Measurements from ENCODE around the gene PIP5K1A. TPM values are rescaled to one million over a fixed set of nuclear protein-coding genes. Genes with fewer than 3 reads are reported as not detected.
A peak's percentile ranks its signal among the peaks of the same experiment; 100 is the strongest.
"Not testable (repeated sequence)": the region's sequence is repeated elsewhere in the genome, so short reads cannot be mapped to it uniquely, and the experiment has no call there.

PIP5K1A gene
- total RNA-seq, 1 donor from 2014 or later, result 95.5 TPM

DNA sequence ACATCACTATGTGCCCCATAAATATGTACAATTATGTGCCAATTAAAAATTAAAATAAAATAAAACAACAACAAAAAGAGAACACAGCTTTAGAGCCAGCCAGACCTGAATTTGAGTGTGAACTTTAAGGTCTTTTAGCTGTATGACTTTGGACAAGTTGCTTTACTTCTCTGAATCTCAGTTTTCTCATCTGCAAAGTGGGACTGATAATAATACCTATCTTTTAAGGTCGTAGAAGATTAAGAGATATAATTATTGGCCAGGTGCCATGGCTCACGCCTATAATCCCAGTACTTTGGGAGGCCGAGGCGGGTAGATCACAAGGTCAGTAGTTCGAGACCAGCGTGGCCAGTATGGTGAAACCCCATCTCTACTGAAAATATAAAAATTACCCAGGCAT is 5.0 kb upstream of the PIP5K1A start:
- no peaks in the 10 kb centered on the region for H3K9me3 Mint-ChIP-seq (ENCODE audit: low read depth)
- H3K4me3 Mint-ChIP-seq (ENCODE audit: low read depth), result no peak overlapping the region
- H3K27ac Mint-ChIP-seq, result no peak overlapping the region
- peaks cover 22% of the 10 kb centered on the region for H3K4me1 Mint-ChIP-seq (ENCODE audit: low read depth)
- H3K36me3 Mint-ChIP-seq (ENCODE audit: insufficient read depth), result no peaks in the 10 kb centered on the region
- peaks cover 3% of the 10 kb centered on the region for H3K27me3 Mint-ChIP-seq
- no peak for DNase-seq (ENCODE audit: low spot score, unreplicated experiment)
- TF ChIP-seq, protein P1, sequence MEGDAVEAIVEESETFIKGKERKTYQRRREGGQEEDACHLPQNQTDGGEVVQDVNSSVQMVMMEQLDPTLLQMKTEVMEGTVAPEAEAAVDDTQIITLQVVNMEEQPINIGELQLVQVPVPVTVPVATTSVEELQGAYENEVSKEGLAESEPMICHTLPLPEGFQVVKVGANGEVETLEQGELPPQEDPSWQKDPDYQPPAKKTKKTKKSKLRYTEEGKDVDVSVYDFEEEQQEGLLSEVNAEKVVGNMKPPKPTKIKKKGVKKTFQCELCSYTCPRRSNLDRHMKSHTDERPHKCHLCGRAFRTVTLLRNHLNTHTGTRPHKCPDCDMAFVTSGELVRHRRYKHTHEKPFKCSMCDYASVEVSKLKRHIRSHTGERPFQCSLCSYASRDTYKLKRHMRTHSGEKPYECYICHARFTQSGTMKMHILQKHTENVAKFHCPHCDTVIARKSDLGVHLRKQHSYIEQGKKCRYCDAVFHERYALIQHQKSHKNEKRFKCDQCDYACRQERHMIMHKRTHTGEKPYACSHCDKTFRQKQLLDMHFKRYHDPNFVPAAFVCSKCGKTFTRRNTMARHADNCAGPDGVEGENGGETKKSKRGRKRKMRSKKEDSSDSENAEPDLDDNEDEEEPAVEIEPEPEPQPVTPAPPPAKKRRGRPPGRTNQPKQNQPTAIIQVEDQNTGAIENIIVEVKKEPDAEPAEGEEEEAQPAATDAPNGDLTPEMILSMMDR (IDR thresholded peaks at IDR 0.05; ENCODE audit: unreplicated experiment), result no peak

DNA sequence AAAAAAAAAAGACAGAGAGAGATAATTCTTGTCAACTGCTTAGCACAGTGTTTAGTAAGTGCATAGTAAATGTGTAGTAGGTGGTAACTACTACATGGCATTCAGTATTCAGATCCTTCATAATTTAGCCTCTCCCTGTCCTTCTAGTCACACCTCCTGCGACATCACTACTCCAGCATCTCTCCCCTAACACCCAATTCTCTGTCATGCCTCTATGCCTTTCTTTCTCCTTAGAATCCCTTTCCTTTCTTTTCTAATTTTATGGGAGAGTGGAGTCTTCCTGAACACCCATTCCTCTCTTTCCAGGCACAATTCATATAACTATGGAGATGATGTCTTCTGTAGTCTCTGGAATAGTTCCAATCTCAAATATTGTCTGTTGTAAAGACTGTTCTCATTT is 4.5 kb upstream of the PIP5K1A start:
- Mint-ChIP-seq H3K4me3 (ENCODE audit: low read depth) (no peak overlapping the region), H3K27me3 (peaks cover 3% of the 10 kb centered on the region), H3K27ac (no peak overlapping the region), H3K36me3 (ENCODE audit: insufficient read depth) (no peaks in the 10 kb centered on the region), H3K4me1 (ENCODE audit: low read depth) (peaks cover 20% of the 10 kb centered on the region), H3K9me3 (ENCODE audit: low read depth) (no peaks in the 10 kb centered on the region)
- TF ChIP-seq, protein P1 (IDR thresholded peaks at IDR 0.05; ENCODE audit: unreplicated experiment), result no peak
- no peak for DNase-seq (ENCODE audit: low spot score, unreplicated experiment)

DNA sequence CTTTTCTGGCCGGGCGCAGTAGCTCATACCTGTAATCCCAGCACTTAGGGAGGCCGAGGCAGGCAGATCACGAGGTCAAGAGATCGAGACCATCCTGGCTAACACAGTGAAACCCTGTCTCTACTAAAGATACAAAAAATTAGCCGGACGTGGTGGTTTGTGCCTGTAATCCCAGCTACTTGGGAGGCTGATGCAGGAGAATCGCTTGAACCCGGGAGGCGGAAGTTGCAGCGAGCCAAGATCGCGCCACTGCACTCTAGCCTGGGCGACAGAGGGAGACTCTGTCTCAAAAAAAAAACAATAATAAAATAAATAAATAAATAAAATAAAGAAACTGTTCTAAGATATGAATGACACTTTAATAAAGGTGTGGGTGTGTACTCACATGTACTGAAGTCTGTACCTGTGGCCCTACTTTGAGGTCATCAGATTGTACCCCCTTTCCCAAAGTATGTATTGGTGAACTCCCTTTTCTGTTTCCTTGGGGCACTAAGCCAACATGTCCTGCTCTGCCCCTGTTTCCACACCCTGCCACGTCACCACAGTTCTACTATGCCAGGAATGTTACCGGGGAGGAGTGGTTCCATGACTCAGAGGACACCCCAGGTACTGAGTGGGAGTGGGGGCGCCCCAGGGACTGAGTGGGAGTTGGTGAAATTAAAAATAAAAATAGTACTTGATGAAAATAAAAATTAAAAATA is 3.3 kb upstream of the PIP5K1A start:
- not testable (repeated sequence) for H3K4me3 Mint-ChIP-seq (ENCODE audit: low read depth); H3K27ac Mint-ChIP-seq; H3K9me3 Mint-ChIP-seq (ENCODE audit: low read depth); H3K36me3 Mint-ChIP-seq (ENCODE audit: insufficient read depth); DNase-seq (ENCODE audit: low spot score, unreplicated experiment); H3K27me3 Mint-ChIP-seq
- H3K4me1 Mint-ChIP-seq (ENCODE audit: low read depth), result peaks cover 24% of the 10 kb centered on the region

DNA sequence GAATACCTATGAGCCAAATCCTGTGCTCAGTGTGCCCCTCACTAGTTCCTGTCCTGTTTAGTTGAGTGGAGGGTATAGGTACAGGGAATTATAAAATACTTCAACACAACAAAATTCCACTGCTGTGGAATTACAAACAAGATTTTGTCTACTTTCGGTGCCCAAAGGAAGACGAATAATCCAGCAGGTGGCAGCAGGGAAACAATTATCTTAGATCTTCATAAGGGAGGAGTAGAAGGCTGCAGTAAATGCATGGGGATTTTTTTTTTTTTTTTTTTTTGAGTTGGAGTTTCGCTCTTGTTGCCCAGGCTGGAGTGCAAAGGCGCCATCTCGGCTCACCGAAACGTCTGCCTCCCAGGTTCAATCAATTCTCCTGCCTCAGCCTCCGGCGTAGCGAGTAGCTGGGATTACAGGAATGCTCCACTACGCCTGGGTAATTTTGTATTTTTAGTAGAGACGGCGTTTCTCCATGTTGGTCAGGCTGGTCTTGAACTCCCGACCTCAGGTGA is 2.0 kb upstream of the PIP5K1A start:
- Mint-ChIP-seq H3K36me3 (ENCODE audit: insufficient read depth) (no peaks in the 10 kb centered on the region), H3K4me1 (ENCODE audit: low read depth) (peaks cover 29% of the 10 kb centered on the region), H3K9me3 (ENCODE audit: low read depth) (no peaks in the 10 kb centered on the region), H3K27ac (peak overlapping the region; percentile 78), H3K27me3 (peaks cover 3% of the 10 kb centered on the region), H3K4me3 (ENCODE audit: low read depth) (no peak overlapping the region)
- no peak for DNase-seq (ENCODE audit: low spot score, unreplicated experiment)
- TF ChIP-seq, protein P1 (IDR thresholded peaks at IDR 0.05; ENCODE audit: unreplicated experiment), result peak; percentile 48

DNA sequence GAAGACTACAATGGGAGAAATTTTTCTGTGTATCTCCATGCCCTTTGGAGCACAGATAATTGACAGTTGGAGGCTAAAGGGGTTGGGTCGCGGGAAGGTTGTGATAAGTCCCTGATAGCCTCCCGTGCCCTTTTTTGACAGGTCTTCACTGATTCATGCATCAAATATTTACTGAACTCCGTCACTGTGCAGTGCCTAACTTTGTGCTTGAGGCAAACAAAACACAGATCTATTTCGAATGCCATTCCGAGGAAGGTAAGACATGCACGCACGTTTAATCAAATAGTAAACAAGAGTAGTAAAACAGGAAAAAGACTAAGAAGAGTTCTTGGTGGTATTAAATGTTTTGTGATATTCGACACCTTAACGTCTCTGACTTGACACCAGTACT is 494 bp upstream of the PIP5K1A start:
- H3K27ac Mint-ChIP-seq, result peak overlapping the region; percentile 100
- H3K9me3 Mint-ChIP-seq (ENCODE audit: low read depth), result no peaks in the 10 kb centered on the region
- no peaks in the 10 kb centered on the region for H3K36me3 Mint-ChIP-seq (ENCODE audit: insufficient read depth)
- TF ChIP-seq, protein P1 (IDR thresholded peaks at IDR 0.05; ENCODE audit: unreplicated experiment), result no peak
- peaks cover 31% of the 10 kb centered on the region for H3K4me1 Mint-ChIP-seq (ENCODE audit: low read depth)
- H3K27me3 Mint-ChIP-seq, result peaks cover 3% of the 10 kb centered on the region
- H3K4me3 Mint-ChIP-seq (ENCODE audit: low read depth), result peak overlapping the region; percentile 97
- no peak for DNase-seq (ENCODE audit: low spot score, unreplicated experiment)
